GM23248 (cell line): ENCODE measurements around the gene CBL. TPM values are rescaled to one million over a fixed set of nuclear protein-coding genes. Genes with fewer than 3 reads are reported as not detected.
"Not testable (repeated sequence)": the region's sequence is repeated elsewhere in the genome, so short reads cannot be mapped to it uniquely, and the experiment has no call there.

ENCODE experiments used
- DNase-seq: peaks from one replicate; pipeline ENCODE4 v3.0.0-alpha.2; 2015
- H2AFZ ChIP-seq: fragments of 200-600 bp; sonication (generic); 2 replicates; pipeline ENCODE4 v1.6.1; 2016; ENCODE audit warnings: antibody characterized with exemption
- H3F3A ChIP-seq: fragments of 200-600 bp; sonication (generic); 2 replicates; pipeline ENCODE4 v1.6.1; 2016; ENCODE audit warnings: mild to moderate bottlenecking, antibody characterized with exemption, mixed run types; ENCODE audit not compliant: insufficient read depth
- H3K27ac ChIP-seq: fragments of 200-600 bp; sonication (generic); 2 replicates; pipeline ENCODE4 v1.5.1; 2016; ENCODE audit warnings: mild to moderate bottlenecking
- H3K27me3 ChIP-seq: fragments of 200-600 bp; sonication (generic); replicated peaks from 2 replicates; pipeline ENCODE4 v1.6.1; 2016; ENCODE audit warnings: mild to moderate bottlenecking; ENCODE audit not compliant: insufficient read depth
- H3K36me3 ChIP-seq: fragments of 200-600 bp; sonication (generic); 2 replicates; pipeline ENCODE4 v1.6.1; 2016; ENCODE audit warnings: low read depth, mild to moderate bottlenecking
- H3K4me1 ChIP-seq: fragments of 200-600 bp; sonication (generic); 2 replicates; pipeline ENCODE4 v1.6.1; 2016; ENCODE audit warnings: mild to moderate bottlenecking; ENCODE audit not compliant: insufficient read depth
- H3K4me2 ChIP-seq: fragments of 200-600 bp; sonication (generic); one replicate; pipeline ENCODE4 v1.6.1; 2016; ENCODE audit warnings: mild to moderate bottlenecking; ENCODE audit not compliant: unreplicated experiment
- H3K4me3 ChIP-seq: fragments of 200-600 bp; sonication (generic); 2 replicates; pipeline ENCODE4 v1.5.1; 2016; ENCODE audit warnings: mild to moderate bottlenecking
- H3K79me2 ChIP-seq: fragments of 200-600 bp; sonication (generic); 2 replicates; pipeline ENCODE4 v1.6.1; 2016; ENCODE audit warnings: mild to moderate bottlenecking; ENCODE audit not compliant: insufficient read depth
- H3K9ac ChIP-seq: fragments of 200-600 bp; sonication (generic); 2 replicates; pipeline ENCODE4 v1.6.1; 2016; ENCODE audit warnings: mild to moderate bottlenecking
- H3K9me2 ChIP-seq: fragments of 200-600 bp; sonication (generic); 2 replicates; pipeline ENCODE4 v1.6.1; 2016; ENCODE audit warnings: mixed run types, mild to moderate bottlenecking, moderate library complexity; ENCODE audit not compliant: insufficient read depth
- H3K9me3 ChIP-seq: fragments of 200-600 bp; sonication (generic); one replicate; pipeline ENCODE4 v1.6.1; 2017; ENCODE audit warnings: low read depth
- H4K20me1 ChIP-seq: fragments of 200-600 bp; sonication (generic); 2 replicates; pipeline ENCODE4 v1.6.0; 2016; ENCODE audit not compliant: insufficient read depth
- EZH2 ChIP-seq: fragments of 200-600 bp; sonication (generic); IDR thresholded peaks from 2 replicates; pipeline ENCODE4 v1.6.1; 2018; ENCODE audit warnings: antibody characterized with exemption, mild to moderate bottlenecking; ENCODE audit not compliant: insufficient read depth, poor library complexity, severe bottlenecking
- EZH2phosphoT487 ChIP-seq: fragments of 200-600 bp; sonication (generic); IDR thresholded peaks from 2 replicates; pipeline ENCODE4 v1.6.1; 2018; ENCODE audit warnings: antibody characterized with exemption, moderate library complexity, mild to moderate bottlenecking, low read depth; ENCODE audit not compliant: insufficient read depth
- WGBS, 2 experiments: methylation state at CpG; one replicate each; pipeline ENCODE4 v1.1.6; 2015 to 2017; ENCODE audit warnings: low lambda C conversion rate in 2 of 2, low coverage in 1 of 2; ENCODE audit errors: missing lambda C conversion rate in 2 of 2; 5-methylcytosine and 5-hydroxymethylcytosine counted together
- in situ Hi-C: fragments of 300-500 bp; cut with MboI; formaldehyde crosslinking; loops from 2 replicates; pipeline ENCODE4 v1.15.0; 2020
- polyA plus RNA-seq: library from polyadenylated mRNA; unstranded; fragments of >200 nt; fragmentation: Nextera tagmentation; extraction: Ambion mirVana; gene quantifications from 2 replicates; pipeline ENCODE4 v1.2.1, GENCODE V29; 2016
- total RNA-seq: library from RNA; depleted of rRNA; stranded (reverse); fragments of >200 nt; shearing (Covaris generic); gene quantifications from 2 replicates; pipeline ENCODE4 v1.2.3, GENCODE V29; 2014

Gene CBL
- total and polyA plus RNA-seq, 2 experiments from 2014 or later, result 5.8 to 8.6 TPM

DNA sequence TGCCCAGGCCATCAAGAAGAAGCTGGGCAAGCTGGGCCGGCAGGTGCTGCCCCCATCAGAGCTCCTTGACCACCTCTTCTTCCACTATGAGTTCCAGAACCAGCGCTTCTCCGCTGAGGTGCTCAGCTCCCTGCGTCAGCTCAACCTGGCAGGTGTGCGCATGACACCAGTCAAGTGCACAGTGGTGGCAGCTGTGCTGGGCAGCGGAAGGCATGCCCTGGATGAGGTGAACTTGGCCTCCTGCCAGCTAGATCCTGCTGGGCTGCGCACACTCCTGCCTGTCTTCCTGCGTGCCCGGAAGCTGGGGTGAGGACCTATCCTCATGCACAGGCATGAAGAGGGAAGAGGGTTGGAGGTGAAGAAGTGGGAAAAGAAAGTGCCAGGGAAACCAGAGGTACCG, 26.2 kb upstream of the CBL start:
- Histone ChIP-seq H3K4me3 (no peak overlapping the region), H3F3A (no peaks in the 10 kb centered on the region), H3K9ac (no peak overlapping the region), H4K20me1 (no peaks in the 10 kb centered on the region), H3K79me2 (no peaks in the 10 kb centered on the region), H3K9me3 (no peaks in the 10 kb centered on the region), H2AFZ (no peak overlapping the region), H3K36me3 (no peaks in the 10 kb centered on the region), H3K4me2 (no peak overlapping the region), H3K27ac (no peak overlapping the region), H3K9me2 (no peaks in the 10 kb centered on the region), H3K4me1 (0 out of 2 replicates have a peak, but pooled peaks cover 4% of the 10 kb centered on the region), H3K27me3 (no peaks in the 10 kb centered on the region)
- DNase-seq, result no peak
- in situ Hi-C loops, result no loop called here
- 87 to 91% methylated on average over 10 of the region's 10 CpGs for WGBS, 2 experiments
- TF ChIP-seq EZH2phosphoT487 (no peak), EZH2 (no peak)

GRCh38 chr11:119180729-119181676, 25.1 kb upstream of the CBL start:
- DNase-seq, result no peak
- Histone ChIP-seq H3K9ac (no peak overlapping the region), H3K79me2 (no peaks in the 10 kb centered on the region), H3K4me3 (no peak overlapping the region), H3K9me3 (no peaks in the 10 kb centered on the region), H2AFZ (no peak overlapping the region), H3K9me2 (no peaks in the 10 kb centered on the region), H3K27ac (no peak overlapping the region), H3K4me2 (no peak overlapping the region), H3K27me3 (no peaks in the 10 kb centered on the region), H4K20me1 (no peaks in the 10 kb centered on the region), H3F3A (no peaks in the 10 kb centered on the region), H3K36me3 (no peaks in the 10 kb centered on the region), H3K4me1 (no peaks in the 10 kb centered on the region)
- WGBS, 2 experiments, result 81 to 84% methylated on average over 6 of the region's 6 CpGs
- in situ Hi-C loops, result no loop called here
- TF ChIP-seq EZH2 (no peak), EZH2phosphoT487 (no peak)

- Histone ChIP-seq H3K9me3 (no peaks in the 10 kb centered on the region), H3K79me2 (no peaks in the 10 kb centered on the region), H3K4me3 (no peak overlapping the region), H3F3A (no peaks in the 10 kb centered on the region), H3K36me3 (no peaks in the 10 kb centered on the region), H3K9ac (no peak overlapping the region), H3K9me2 (no peaks in the 10 kb centered on the region), H4K20me1 (no peaks in the 10 kb centered on the region), H3K4me1 (no peaks in the 10 kb centered on the region), H3K27ac (no peak overlapping the region), H3K4me2 (no peak overlapping the region), H3K27me3 (0 out of 2 replicates have a peak, but pooled peaks cover 6% of the 10 kb centered on the region), H2AFZ (no peak overlapping the region)
- 83 to 85% methylated on average over 16 to 17 of the region's 17 CpGs for WGBS, 2 experiments
- no peak for DNase-seq
- TF ChIP-seq EZH2 (no peak), EZH2phosphoT487 (no peak)
- in situ Hi-C loops, result no loop called here
These were observed 24.3 kb upstream of the CBL start for GRCh38 chr11:119181677-119182412.

DNA sequence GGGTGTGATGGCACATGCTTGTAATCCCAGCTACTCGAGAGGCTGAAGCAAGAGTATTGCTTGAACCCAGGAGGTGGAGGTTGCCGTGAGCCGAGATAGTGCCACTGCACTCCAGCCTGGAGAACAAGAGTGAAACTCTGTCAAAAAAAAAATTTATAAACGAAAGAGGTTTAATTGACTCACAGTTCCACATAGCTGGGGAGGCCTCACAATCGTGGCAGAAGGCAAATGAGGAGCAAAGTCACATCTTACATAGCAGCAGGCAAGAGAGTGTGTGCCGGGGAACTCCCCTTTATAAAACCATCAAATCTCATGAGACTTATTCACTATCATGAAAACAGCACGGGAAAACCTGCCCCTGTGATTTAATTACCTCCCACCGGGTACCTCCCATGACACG, 21.7 kb upstream of the CBL start:
- DNase-seq, H3K9me2 ChIP-seq, H3K36me3 ChIP-seq, H3K9me3 ChIP-seq, H3K4me2 ChIP-seq, H3K4me1 ChIP-seq, H3K27me3 ChIP-seq, H3F3A ChIP-seq, H3K4me3 ChIP-seq, H3K27ac ChIP-seq, in situ Hi-C loops, H3K79me2 ChIP-seq, H2AFZ ChIP-seq, H4K20me1 ChIP-seq, H3K9ac ChIP-seq: not testable (repeated sequence)
- WGBS, 2 experiments, result 52 to 58% methylated on average over 9 of the region's 9 CpGs
